HepG2 (cell line): ENCODE data around the gene RGS19. TPM values are rescaled to one million over a fixed set of nuclear protein-coding genes. Genes with fewer than 3 reads are reported as not detected.
A peak's percentile ranks its signal among the peaks of the same experiment; 100 is the strongest.

Source experiments
- AKAP8 ChIP-seq: sonication (generic); formaldehyde crosslinking; IDR thresholded peaks from 2 replicates; pipeline ENCODE4 v1.5.1; 2020; ENCODE audit warnings: mild to moderate bottlenecking, missing genetic modification reagents
- ASH2L ChIP-seq: fragments of 300-600, 200-600 bp; sonication (generic); IDR thresholded peaks from 2 replicates; pipeline ENCODE4 v1.7.0; 2017; ENCODE audit warnings: low read depth, mild to moderate bottlenecking, moderate library complexity, mixed read lengths, low read length; ENCODE audit not compliant: insufficient read length
- HMG20A ChIP-seq: IDR thresholded peaks from 2 replicates; pipeline ENCODE4 v1.6.1; 2016; ENCODE audit warnings: borderline replicate concordance
- HNRNPL ChIP-seq: fragments of 200-400 bp; formaldehyde crosslinking; IDR thresholded peaks from 2 replicates; pipeline ENCODE4 v1.6.1; 2017; ENCODE audit warnings: mild to moderate bottlenecking, low read depth, low read length
- KLF9 ChIP-seq: IDR thresholded peaks from 2 replicates; pipeline ENCODE4 v1.6.1; 2016; ENCODE audit warnings: low read depth
- KMT2B ChIP-seq: IDR thresholded peaks from 2 replicates; pipeline ENCODE4 v1.6.1; 2016; ENCODE audit warnings: missing genetic modification reagents, missing compliant biosample characterization
- MAFG ChIP-seq: sonication (generic); formaldehyde crosslinking; IDR thresholded peaks from 2 replicates; pipeline ENCODE4 v1.5.1; 2020; ENCODE audit warnings: mild to moderate bottlenecking, missing genetic modification reagents
- NCOA2 ChIP-seq: sonication (generic); formaldehyde crosslinking; IDR thresholded peaks from 2 replicates; pipeline ENCODE4 v1.8.0; 2022; ENCODE audit warnings: inconsistent platforms
- NFIC ChIP-seq: IDR thresholded peaks from 2 replicates; pipeline ENCODE4 v1.6.1; 2012; ENCODE audit warnings: mild to moderate bottlenecking, low read length, inconsistent platforms
- NFRKB ChIP-seq: fragments of 450-650 bp; IDR thresholded peaks from 2 replicates; pipeline ENCODE4 v1.6.1; 2017
- PHF5A ChIP-seq: IDR thresholded peaks from one replicate; pipeline ENCODE4 v1.6.1; 2018; ENCODE audit warnings: low read depth, missing genetic modification reagents; ENCODE audit not compliant: unreplicated experiment
- POLR2A ChIP-seq, 2 experiments: IDR thresholded peaks; 2 replicates each; pipeline ENCODE4 v1.6.1; 2011; ENCODE audit warnings: low read depth in 2 of 2, low read length in 2 of 2, mild to moderate bottlenecking in 1 of 2, moderate library complexity in 1 of 2; ENCODE audit not compliant: insufficient read depth in 1 of 2
- REL ChIP-seq: sonication (generic); formaldehyde crosslinking; conservative IDR thresholded peaks from 2 replicates; pipeline ENCODE4 v1.8.0; 2022; ENCODE audit warnings: mild to moderate bottlenecking, missing genetic modification reagents, moderate library complexity
- SETDB1 ChIP-seq: sonication (generic); formaldehyde crosslinking; IDR thresholded peaks from 2 replicates; pipeline ENCODE4 v1.5.1; 2020; ENCODE audit warnings: missing genetic modification reagents, mild to moderate bottlenecking, borderline replicate concordance
- ZKSCAN1 ChIP-seq: fragments of 150-350 bp; IDR thresholded peaks from 2 replicates; pipeline ENCODE4 v1.6.1; 2014; ENCODE audit warnings: low read length
- ZNF3 ChIP-seq: IDR thresholded peaks from 2 replicates; pipeline ENCODE4 v1.7.0; 2017; ENCODE audit warnings: inconsistent platforms
- ZNF337 ChIP-seq: sonication (generic); formaldehyde crosslinking; IDR thresholded peaks from 2 replicates; pipeline ENCODE4 v1.5.1; 2020; ENCODE audit warnings: missing genetic modification reagents, low read depth, mild to moderate bottlenecking, borderline replicate concordance
- ZNF382 ChIP-seq: sonication (generic); formaldehyde crosslinking; IDR thresholded peaks from 2 replicates; pipeline ENCODE4 v1.5.0; 2020; ENCODE audit warnings: missing genetic modification reagents, mild to moderate bottlenecking, borderline replicate concordance
- ZNF557 ChIP-seq: sonication (generic); formaldehyde crosslinking; IDR thresholded peaks from 2 replicates; pipeline ENCODE4 v1.4.0; 2020; ENCODE audit warnings: missing genetic modification reagents
- polyA plus RNA-seq, 8 experiments: library from polyadenylated mRNA; depleted of rRNA in 3 of 8; stranded (reverse) in 7 of 8; unstranded in 1 of 8; fragments of >200 nt; fragmentation: Illumina TruSeq in 4 of 8; extraction: Trizol in 4 of 8; gene quantifications; 2 replicates each; pipeline versions ENCODE4 v1.2.1 to v1.2.3, GENCODE V29; 2011 to 2016; ENCODE audit warnings: low read depth in 4 of 8, missing spikeins in 1 of 8, mixed read lengths in 1 of 8; ENCODE audit not compliant: insufficient read depth in 1 of 8
- total RNA-seq, 5 experiments: library from RNA; depleted of rRNA; stranded (reverse); fragments of >200 nt; fragmentation: Illumina TruSeq; extraction: Trizol; gene quantifications; 2 replicates each; pipeline ENCODE4 v1.2.3, GENCODE V29; 2016; ENCODE audit warnings: low read depth in 1 of 5
- TF ChIP-seq, protein P1 (sequence below): sonication (generic); IDR thresholded peaks from 2 replicates; pipeline ENCODE4 v1.6.1; 2016; ENCODE audit warnings: low read depth, borderline replicate concordance
- TF ChIP-seq, protein P2 (sequence below): sonication (generic); formaldehyde crosslinking; IDR thresholded peaks from 2 replicates; pipeline ENCODE4 v1.5.0; 2020; ENCODE audit warnings: mild to moderate bottlenecking, missing genetic modification reagents
- TF ChIP-seq, protein P3 (sequence below): sonication (generic); formaldehyde crosslinking; IDR thresholded peaks from 2 replicates; pipeline ENCODE4 v1.4.0; 2020; ENCODE audit warnings: mild to moderate bottlenecking, missing genetic modification reagents, borderline replicate concordance
- TF ChIP-seq, protein P4 (sequence below): sonication (generic); formaldehyde crosslinking; IDR thresholded peaks from 2 replicates; pipeline ENCODE4 v1.4.0; 2020; ENCODE audit warnings: missing genetic modification reagents

RGS19 gene
- total and polyA plus RNA-seq, 2 of the 13 experiments (the other 11 are each of a cell fraction or from before 2014, with no cell fraction given) = 10.7 to 11.9 TPM

DNA sequence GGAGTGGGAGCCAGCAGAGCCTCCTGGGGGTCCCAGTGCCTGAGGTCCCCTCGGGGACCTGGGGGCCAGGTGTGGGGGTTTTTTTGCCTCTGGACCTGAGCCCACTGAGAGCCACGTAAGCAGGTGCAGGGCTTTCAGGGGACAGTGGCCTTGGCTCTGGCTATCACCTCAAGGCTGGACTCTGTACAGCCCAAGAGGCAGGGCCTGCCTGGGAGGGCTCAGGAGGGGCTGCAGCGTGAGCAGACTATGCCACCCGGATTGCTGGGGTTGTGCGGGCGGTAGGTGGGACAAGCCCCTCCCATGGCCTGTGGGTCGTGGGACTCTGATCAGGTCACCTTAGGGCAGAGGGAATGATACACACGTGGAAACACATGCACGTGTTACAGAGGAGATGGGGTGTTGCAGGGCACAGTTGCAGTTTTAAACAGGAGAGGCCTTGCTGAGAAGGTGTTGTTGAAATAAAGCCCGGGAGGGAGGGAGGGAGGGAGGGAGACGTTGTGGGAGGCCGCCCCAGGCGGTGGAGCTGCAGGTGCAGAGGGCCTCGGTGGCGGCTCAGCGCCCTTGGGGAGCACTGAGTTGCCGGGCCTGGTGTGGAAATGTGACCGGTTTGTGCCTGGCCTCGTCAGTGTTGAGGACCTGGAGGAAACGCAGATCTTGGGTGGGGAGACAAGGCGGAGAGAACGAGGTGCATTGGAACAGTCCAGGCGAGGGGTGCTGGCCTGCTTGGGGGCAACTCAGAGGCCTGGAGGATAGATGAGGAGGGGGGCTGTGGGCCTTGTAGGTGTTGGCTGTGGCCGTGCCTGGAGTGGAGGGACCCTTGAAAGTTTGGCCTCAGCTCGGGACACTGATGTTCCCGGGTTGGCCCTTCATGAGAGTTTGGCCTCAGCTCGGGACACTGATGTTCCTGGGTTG lies 14.0 kb downstream of the RGS19 start (continued):
- TF ChIP-seq AKAP8 (CRISPR knock-in tag) (peak; percentile 99), ZNF337 (CRISPR knock-in tag) (no peak), ZNF557 (CRISPR knock-in tag) (no peak), NFIC (no peak), HMG20A (CRISPR knock-in tag) (no peak; the same call in 1 of the 2 replicates), HNRNPL (no peak), KLF9 (CRISPR knock-in tag) (no peak), PHF5A (no peak), ZNF382 (CRISPR knock-in tag) (no peak), POLR2A (IDR thresholded peaks at IDR 0.05; ENCODE audit: insufficient read depth in 1 of 2, low read depth in 2 of 2, low read length in 2 of 2) (0 out of 4 replicates have a peak, but pooled peaks of 1 of the 2 experiments have one; percentile 36), ZNF3 (no peak), NFRKB (no peak), NCOA2 (CRISPR knock-in tag) (peak; percentile 38), ASH2L (no peak), MAFG (CRISPR knock-in tag) (no peak), ZKSCAN1 (no peak), REL (no peak), SETDB1 (CRISPR knock-in tag) (no peak), KMT2B (0 out of 2 replicates have a peak, but pooled peaks have one; percentile 40)
- TF ChIP-seq, protein P1, sequence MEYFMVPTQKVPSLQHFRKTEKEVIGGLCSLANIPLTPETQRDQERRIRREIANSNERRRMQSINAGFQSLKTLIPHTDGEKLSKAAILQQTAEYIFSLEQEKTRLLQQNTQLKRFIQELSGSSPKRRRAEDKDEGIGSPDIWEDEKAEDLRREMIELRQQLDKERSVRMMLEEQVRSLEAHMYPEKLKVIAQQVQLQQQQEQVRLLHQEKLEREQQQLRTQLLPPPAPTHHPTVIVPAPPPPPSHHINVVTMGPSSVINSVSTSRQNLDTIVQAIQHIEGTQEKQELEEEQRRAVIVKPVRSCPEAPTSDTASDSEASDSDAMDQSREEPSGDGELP = peak; percentile 48; the same call in 1 of the 2 replicates
- TF ChIP-seq, protein P2, sequence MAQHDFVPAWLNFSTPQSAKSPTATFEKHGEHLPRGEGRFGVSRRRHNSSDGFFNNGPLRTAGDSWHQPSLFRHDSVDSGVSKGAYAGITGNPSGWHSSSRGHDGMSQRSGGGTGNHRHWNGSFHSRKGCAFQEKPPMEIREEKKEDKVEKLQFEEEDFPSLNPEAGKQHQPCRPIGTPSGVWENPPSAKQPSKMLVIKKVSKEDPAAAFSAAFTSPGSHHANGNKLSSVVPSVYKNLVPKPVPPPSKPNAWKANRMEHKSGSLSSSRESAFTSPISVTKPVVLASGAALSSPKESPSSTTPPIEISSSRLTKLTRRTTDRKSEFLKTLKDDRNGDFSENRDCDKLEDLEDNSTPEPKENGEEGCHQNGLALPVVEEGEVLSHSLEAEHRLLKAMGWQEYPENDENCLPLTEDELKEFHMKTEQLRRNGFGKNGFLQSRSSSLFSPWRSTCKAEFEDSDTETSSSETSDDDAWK = no peak
- TF ChIP-seq, protein P3, sequence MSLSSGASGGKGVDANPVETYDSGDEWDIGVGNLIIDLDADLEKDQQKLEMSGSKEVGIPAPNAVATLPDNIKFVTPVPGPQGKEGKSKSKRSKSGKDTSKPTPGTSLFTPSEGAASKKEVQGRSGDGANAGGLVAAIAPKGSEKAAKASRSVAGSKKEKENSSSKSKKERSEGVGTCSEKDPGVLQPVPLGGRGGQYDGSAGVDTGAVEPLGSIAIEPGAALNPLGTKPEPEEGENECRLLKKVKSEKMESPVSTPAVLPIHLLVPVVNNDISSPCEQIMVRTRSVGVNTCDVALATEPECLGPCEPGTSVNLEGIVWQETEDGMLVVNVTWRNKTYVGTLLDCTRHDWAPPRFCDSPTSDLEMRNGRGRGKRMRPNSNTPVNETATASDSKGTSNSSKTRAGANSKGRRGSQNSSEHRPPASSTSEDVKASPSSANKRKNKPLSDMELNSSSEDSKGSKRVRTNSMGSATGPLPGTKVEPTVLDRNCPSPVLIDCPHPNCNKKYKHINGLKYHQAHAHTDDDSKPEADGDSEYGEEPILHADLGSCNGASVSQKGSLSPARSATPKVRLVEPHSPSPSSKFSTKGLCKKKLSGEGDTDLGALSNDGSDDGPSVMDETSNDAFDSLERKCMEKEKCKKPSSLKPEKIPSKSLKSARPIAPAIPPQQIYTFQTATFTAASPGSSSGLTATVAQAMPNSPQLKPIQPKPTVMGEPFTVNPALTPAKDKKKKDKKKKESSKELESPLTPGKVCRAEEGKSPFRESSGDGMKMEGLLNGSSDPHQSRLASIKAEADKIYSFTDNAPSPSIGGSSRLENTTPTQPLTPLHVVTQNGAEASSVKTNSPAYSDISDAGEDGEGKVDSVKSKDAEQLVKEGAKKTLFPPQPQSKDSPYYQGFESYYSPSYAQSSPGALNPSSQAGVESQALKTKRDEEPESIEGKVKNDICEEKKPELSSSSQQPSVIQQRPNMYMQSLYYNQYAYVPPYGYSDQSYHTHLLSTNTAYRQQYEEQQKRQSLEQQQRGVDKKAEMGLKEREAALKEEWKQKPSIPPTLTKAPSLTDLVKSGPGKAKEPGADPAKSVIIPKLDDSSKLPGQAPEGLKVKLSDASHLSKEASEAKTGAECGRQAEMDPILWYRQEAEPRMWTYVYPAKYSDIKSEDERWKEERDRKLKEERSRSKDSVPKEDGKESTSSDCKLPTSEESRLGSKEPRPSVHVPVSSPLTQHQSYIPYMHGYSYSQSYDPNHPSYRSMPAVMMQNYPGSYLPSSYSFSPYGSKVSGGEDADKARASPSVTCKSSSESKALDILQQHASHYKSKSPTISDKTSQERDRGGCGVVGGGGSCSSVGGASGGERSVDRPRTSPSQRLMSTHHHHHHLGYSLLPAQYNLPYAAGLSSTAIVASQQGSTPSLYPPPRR (CRISPR knock-in tag) = peak; percentile 89
- TF ChIP-seq, protein P4, sequence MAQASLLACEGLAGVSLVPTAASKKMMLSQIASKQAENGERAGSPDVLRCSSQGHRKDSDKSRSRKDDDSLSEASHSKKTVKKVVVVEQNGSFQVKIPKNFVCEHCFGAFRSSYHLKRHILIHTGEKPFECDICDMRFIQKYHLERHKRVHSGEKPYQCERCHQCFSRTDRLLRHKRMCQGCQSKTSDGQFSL (CRISPR knock-in tag) = no peak
